ENCODE results near the gene POLR1C.

Gene POLR1C

GRCh38 chr6:43499028-43499815, 17.7 kb upstream of the POLR1C start:
- Histone ChIP-seq H3K27me3 (ENCODE audit: control insufficient read depth in 2 of 2, insufficient read depth in 2 of 2, low read length in 2 of 2) (no peaks in the 10 kb centered on the region), H3K27ac (ENCODE audit: low read depth in 2 of 2, low read length in 2 of 2) (no peak overlapping the region), H3K4me1 (ENCODE audit: control insufficient read depth in 2 of 2, insufficient read depth in 2 of 2, low read length in 2 of 2) (peaks cover 0 to 3% of the 10 kb centered on the region in 2 donors), H3K9me3 (ENCODE audit: control insufficient read depth in 2 of 2, low read length in 2 of 2) (no peaks in the 10 kb centered on the region), H3K36me3 (ENCODE audit: control insufficient read depth in 2 of 2, insufficient read depth in 2 of 2, low read length in 2 of 2) (peaks cover 42 to 51% of the 10 kb centered on the region in 2 donors), H3K4me3 (ENCODE audit: low read length in 2 of 2) (no peak overlapping the region), H3K9ac (ENCODE audit: low read depth in 1 of 2, low read length in 2 of 2) (no peak overlapping the region)

- H3K9ac ChIP-seq (ENCODE audit: low read depth in 1 of 2, low read length in 2 of 2): no peak overlapping the region
- no peaks in the 10 kb centered on the region for H3K4me1 ChIP-seq (ENCODE audit: control insufficient read depth in 2 of 2, insufficient read depth in 2 of 2, low read length in 2 of 2)
- H3K9me3 ChIP-seq (ENCODE audit: control insufficient read depth in 2 of 2, low read length in 2 of 2): no peaks in the 10 kb centered on the region
- H3K27me3 ChIP-seq (ENCODE audit: control insufficient read depth in 2 of 2, insufficient read depth in 2 of 2, low read length in 2 of 2): no peaks in the 10 kb centered on the region
- H3K27ac ChIP-seq (ENCODE audit: low read depth in 2 of 2, low read length in 2 of 2): no peak overlapping the region
- no peak overlapping the region for H3K4me3 ChIP-seq (ENCODE audit: low read length in 2 of 2)
- peaks cover 52 to 61% of the 10 kb centered on the region in 2 donors for H3K36me3 ChIP-seq (ENCODE audit: control insufficient read depth in 2 of 2, insufficient read depth in 2 of 2, low read length in 2 of 2)
These were observed 16.0 kb upstream of the POLR1C start for GRCh38 chr6:43500921-43501320.

DNA sequence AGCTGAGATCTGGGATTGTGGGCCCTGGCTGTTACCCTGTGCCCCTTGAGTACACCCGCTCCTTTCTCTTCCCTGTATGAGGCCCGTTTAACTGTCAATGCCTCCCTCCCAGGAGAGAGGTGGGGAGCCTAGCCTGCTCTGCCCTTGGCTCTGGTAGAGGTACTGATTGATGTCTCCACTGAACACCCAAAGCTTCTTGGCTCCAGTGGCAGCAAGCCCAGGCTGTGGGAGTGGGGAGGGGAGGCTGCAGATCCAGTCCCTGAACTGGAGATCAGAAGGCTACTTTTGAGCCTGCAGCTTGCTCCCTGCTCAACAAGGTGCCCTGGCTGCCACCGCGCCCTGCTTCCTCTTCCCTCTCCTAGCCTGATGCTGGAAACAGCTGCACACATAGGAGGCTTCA, 14.2 kb upstream of the POLR1C start:
- H3K4me3 ChIP-seq (ENCODE audit: low read length in 2 of 2): no peak overlapping the region
- H3K27me3 ChIP-seq (ENCODE audit: control insufficient read depth in 2 of 2, insufficient read depth in 2 of 2, low read length in 2 of 2): peaks cover 0 to 3% of the 10 kb centered on the region in 2 donors
- no peaks in the 10 kb centered on the region for H3K9me3 ChIP-seq (ENCODE audit: control insufficient read depth in 2 of 2, low read length in 2 of 2)
- no peak overlapping the region for H3K9ac ChIP-seq (ENCODE audit: low read depth in 1 of 2, low read length in 2 of 2)
- no peak overlapping the region for H3K27ac ChIP-seq (ENCODE audit: low read depth in 2 of 2, low read length in 2 of 2)
- H3K4me1 ChIP-seq (ENCODE audit: control insufficient read depth in 2 of 2, insufficient read depth in 2 of 2, low read length in 2 of 2): peaks cover 0 to 3% of the 10 kb centered on the region in 2 donors
- H3K36me3 ChIP-seq (ENCODE audit: control insufficient read depth in 2 of 2, insufficient read depth in 2 of 2, low read length in 2 of 2): peaks cover 52 to 62% of the 10 kb centered on the region in 2 donors

DNA sequence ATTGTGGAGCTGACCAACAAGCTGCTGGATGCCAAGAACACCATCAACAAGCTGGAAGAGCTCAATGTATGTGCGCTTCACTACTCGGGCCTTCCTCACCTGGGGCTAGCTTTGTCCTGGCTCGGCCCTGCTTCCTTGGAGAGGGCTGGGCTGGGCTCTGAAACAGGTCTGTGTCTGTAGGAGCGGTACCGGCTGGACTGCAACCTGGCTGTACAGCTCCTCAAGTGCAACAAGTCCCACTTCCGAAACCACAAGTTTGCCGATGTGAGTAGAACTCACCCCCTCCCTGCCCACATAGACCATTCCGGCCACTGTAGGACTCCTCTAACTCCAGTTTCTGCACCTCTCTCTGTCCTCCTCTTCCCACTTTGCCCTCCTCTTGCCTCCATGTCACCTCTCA, 13.4 kb upstream of the POLR1C start:
- Histone ChIP-seq H3K36me3 (ENCODE audit: control insufficient read depth in 2 of 2, insufficient read depth in 2 of 2, low read length in 2 of 2) (peaks cover 52 to 61% of the 10 kb centered on the region in 2 donors), H3K27ac (ENCODE audit: low read depth in 2 of 2, low read length in 2 of 2) (no peak overlapping the region), H3K9ac (ENCODE audit: low read depth in 1 of 2, low read length in 2 of 2) (no peak overlapping the region), H3K9me3 (ENCODE audit: control insufficient read depth in 2 of 2, low read length in 2 of 2) (no peaks in the 10 kb centered on the region), H3K4me1 (ENCODE audit: control insufficient read depth in 2 of 2, insufficient read depth in 2 of 2, low read length in 2 of 2) (peaks cover under 1 to 3% of the 10 kb centered on the region in 2 donors), H3K4me3 (ENCODE audit: low read length in 2 of 2) (no peak overlapping the region), H3K27me3 (ENCODE audit: control insufficient read depth in 2 of 2, insufficient read depth in 2 of 2, low read length in 2 of 2) (peaks cover 4 to 8% of the 10 kb centered on the region in 2 donors)

- Histone ChIP-seq H3K36me3 (ENCODE audit: control insufficient read depth in 2 of 2, insufficient read depth in 2 of 2, low read length in 2 of 2) (peaks cover 37 to 45% of the 10 kb centered on the region in 2 donors), H3K4me1 (ENCODE audit: control insufficient read depth in 2 of 2, insufficient read depth in 2 of 2, low read length in 2 of 2) (peaks cover 9 to 10% of the 10 kb centered on the region in 2 donors)
These were observed 11.9 kb upstream of the POLR1C start for GRCh38 chr6:43504756-43505593.

DNA sequence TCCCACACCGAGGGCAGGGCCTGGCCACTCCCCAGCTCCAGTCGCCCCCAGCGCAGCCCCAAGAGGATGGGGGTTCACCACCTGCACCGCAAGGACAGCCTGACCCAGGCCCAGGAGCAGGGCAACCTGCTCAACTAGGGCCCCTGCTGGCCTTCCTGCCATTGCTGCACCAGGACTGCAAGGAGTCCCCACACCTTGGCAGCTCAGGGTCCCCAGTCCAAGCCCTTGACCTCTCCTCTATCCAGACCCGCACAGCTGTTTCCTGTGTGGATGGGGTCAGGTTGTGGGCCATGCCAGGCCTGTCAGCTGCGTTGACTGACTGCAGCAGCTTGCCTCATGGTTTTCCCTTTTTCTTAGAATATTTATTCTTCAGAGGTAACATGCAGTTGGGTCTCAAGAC, 11.2 kb upstream of the POLR1C start:
- H3K27ac ChIP-seq (ENCODE audit: low read depth in 2 of 2, low read length in 2 of 2): no peak overlapping the region
- no peaks in the 10 kb centered on the region for H3K9me3 ChIP-seq (ENCODE audit: control insufficient read depth in 2 of 2, low read length in 2 of 2)
- peaks cover 32 to 38% of the 10 kb centered on the region in 2 donors for H3K36me3 ChIP-seq (ENCODE audit: control insufficient read depth in 2 of 2, insufficient read depth in 2 of 2, low read length in 2 of 2)
- no peak overlapping the region for H3K9ac ChIP-seq (ENCODE audit: low read depth in 1 of 2, low read length in 2 of 2)
- H3K27me3 ChIP-seq (ENCODE audit: control insufficient read depth in 2 of 2, insufficient read depth in 2 of 2, low read length in 2 of 2): peaks cover 8% of the 10 kb centered on the region in 2 donors
- no peak overlapping the region for H3K4me3 ChIP-seq (ENCODE audit: low read length in 2 of 2)
- peaks cover 13 to 14% of the 10 kb centered on the region in 2 donors for H3K4me1 ChIP-seq (ENCODE audit: control insufficient read depth in 2 of 2, insufficient read depth in 2 of 2, low read length in 2 of 2)

More at GRCh38 chr6:43504756-43505593, 11.9 kb upstream of the POLR1C start:
- Histone ChIP-seq H3K27ac (ENCODE audit: low read depth in 2 of 2, low read length in 2 of 2) (no peak overlapping the region), H3K9me3 (ENCODE audit: control insufficient read depth in 2 of 2, low read length in 2 of 2) (no peaks in the 10 kb centered on the region), H3K27me3 (ENCODE audit: control insufficient read depth in 2 of 2, insufficient read depth in 2 of 2, low read length in 2 of 2) (peaks cover 8% of the 10 kb centered on the region in 2 donors), H3K9ac (ENCODE audit: low read depth in 1 of 2, low read length in 2 of 2) (no peak overlapping the region), H3K4me3 (ENCODE audit: low read length in 2 of 2) (no peak overlapping the region)

DNA sequence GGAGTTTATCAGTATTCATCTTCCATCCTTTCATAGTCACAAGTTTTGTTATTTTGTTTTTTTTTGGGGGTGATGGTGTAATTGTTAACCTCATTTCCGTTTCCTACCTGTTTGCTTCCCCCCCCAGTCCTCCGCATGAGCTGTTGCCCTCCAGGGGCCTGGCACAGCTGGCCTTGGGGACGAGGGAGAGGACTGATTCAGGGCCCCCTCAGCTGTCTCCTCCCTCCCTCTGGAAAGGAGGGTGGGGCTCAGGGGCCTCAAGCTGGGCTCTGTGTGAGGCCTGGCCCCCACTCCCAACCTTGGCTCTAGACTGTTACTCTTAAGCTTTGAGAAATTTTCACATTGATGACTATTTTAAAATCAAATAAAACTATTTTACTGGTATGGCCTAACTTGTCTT, 10.7 kb upstream of the POLR1C start:
- H3K4me3 ChIP-seq (ENCODE audit: low read length in 2 of 2): no peak overlapping the region
- no peaks in the 10 kb centered on the region for H3K9me3 ChIP-seq (ENCODE audit: control insufficient read depth in 2 of 2, low read length in 2 of 2)
- H3K27me3 ChIP-seq (ENCODE audit: control insufficient read depth in 2 of 2, insufficient read depth in 2 of 2, low read length in 2 of 2): peaks cover 8% of the 10 kb centered on the region in 2 donors
- peaks cover 27 to 35% of the 10 kb centered on the region in 2 donors for H3K36me3 ChIP-seq (ENCODE audit: control insufficient read depth in 2 of 2, insufficient read depth in 2 of 2, low read length in 2 of 2)
- no peak overlapping the region for H3K27ac ChIP-seq (ENCODE audit: low read depth in 2 of 2, low read length in 2 of 2)
- peaks cover 17 to 18% of the 10 kb centered on the region in 2 donors for H3K4me1 ChIP-seq (ENCODE audit: control insufficient read depth in 2 of 2, insufficient read depth in 2 of 2, low read length in 2 of 2)
- H3K9ac ChIP-seq (ENCODE audit: low read depth in 1 of 2, low read length in 2 of 2): no peak overlapping the region

DNA sequence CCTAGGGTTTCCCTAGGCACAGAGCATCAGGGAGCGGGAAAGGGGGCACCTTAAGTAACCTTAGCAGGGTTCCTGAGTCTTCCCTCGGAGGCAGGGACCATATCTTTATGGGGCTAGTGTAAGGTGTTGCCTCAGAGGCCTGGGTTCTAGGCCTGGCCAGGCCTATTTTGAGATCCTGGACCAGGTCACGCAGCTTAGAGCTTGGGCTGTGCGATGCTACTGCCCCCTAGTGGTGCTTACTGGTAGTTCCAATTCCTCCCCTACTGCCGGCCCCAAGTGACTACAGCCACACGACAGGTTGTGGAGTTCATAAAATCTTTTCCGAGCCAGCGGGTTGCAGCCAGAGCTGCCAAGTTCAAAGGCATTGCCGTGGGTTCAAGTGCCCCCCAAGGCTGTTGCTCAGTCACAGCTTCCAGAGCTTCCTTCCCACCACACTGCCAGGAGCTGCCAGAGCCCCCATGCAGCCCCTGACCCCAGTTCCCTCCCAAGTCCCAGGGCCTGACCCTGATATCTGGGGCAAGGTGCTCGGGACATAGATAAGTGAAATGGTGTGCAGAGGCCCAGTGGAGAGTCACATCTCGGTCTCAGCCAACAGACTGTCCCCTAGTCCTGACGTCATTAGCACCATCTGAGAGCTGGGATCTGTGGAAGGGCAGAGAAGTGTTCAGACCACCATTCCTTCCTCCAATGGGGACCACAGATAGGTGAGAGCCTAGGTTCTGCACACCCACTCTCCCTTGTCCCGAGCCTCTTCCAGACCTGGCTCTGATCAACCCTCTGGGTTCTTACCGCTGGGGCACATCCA, 10.0 kb upstream of the POLR1C start:
- Histone ChIP-seq H3K4me3 (ENCODE audit: low read length in 2 of 2) (no peak overlapping the region), H3K9me3 (ENCODE audit: control insufficient read depth in 2 of 2, low read length in 2 of 2) (no peaks in the 10 kb centered on the region), H3K9ac (ENCODE audit: low read depth in 1 of 2, low read length in 2 of 2) (no peak overlapping the region), H3K27me3 (ENCODE audit: control insufficient read depth in 2 of 2, insufficient read depth in 2 of 2, low read length in 2 of 2) (peaks cover 8% of the 10 kb centered on the region in 2 donors), H3K4me1 (ENCODE audit: control insufficient read depth in 2 of 2, insufficient read depth in 2 of 2, low read length in 2 of 2) (peaks cover 18 to 20% of the 10 kb centered on the region in 2 donors), H3K27ac (ENCODE audit: low read depth in 2 of 2, low read length in 2 of 2) (no peak overlapping the region), H3K36me3 (ENCODE audit: control insufficient read depth in 2 of 2, insufficient read depth in 2 of 2, low read length in 2 of 2) (peaks cover 29 to 38% of the 10 kb centered on the region in 2 donors)

DNA sequence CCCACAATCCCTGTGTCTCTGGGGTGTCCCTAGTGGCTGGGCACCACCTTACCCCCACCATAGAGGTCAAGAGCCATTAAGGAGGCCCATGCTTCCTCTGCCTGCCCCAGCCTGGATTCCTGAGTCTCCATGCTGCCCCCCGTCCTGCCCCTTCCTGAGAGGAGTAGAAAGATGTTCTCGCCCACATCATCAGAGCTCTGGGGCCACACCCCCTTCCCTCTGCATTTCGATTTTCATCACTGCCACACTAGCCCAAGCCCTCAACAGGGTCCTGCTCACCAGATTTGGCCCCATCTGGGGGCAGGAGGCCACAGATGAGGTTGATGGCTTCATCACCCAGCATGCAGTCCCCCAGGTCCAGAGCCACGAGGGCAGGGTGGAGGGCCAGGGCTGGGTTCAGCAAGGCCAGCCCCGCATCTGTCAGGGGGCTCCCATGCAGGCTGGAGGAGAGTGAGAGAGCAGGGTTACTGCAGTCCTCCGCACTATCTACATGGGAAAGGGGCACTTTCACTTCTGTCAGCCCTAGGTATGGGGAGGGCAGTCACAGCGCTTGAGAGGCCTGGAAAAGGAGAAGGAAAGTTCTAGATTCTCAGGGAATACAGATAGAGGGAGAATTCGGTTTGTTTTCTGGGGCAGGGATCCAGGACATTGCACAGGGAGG, 8.3 kb upstream of the POLR1C start:
- Histone ChIP-seq H3K36me3 (ENCODE audit: control insufficient read depth in 2 of 2, insufficient read depth in 2 of 2, low read length in 2 of 2) (peaks cover 34 to 38% of the 10 kb centered on the region in 2 donors), H3K27ac (ENCODE audit: low read depth in 2 of 2, low read length in 2 of 2) (no peak overlapping the region), H3K4me1 (ENCODE audit: control insufficient read depth in 2 of 2, insufficient read depth in 2 of 2, low read length in 2 of 2) (peaks cover 18 to 20% of the 10 kb centered on the region in 2 donors), H3K4me3 (ENCODE audit: low read length in 2 of 2) (peak overlapping the region in 1 of 2 donors; percentile 61), H3K9ac (ENCODE audit: low read depth in 1 of 2, low read length in 2 of 2) (no peak overlapping the region), H3K9me3 (ENCODE audit: control insufficient read depth in 2 of 2, low read length in 2 of 2) (no peaks in the 10 kb centered on the region), H3K27me3 (ENCODE audit: control insufficient read depth in 2 of 2, insufficient read depth in 2 of 2, low read length in 2 of 2) (peaks cover 8% of the 10 kb centered on the region in 2 donors)

Data from mucosa of rectum (tissue), 2 donors.